Sciatic nerve (tissue), 2 donors: ENCODE measurements around the gene SDK1. TPM values are rescaled to one million over a fixed set of nuclear protein-coding genes. Genes with fewer than 3 reads are reported as not detected.

ENCODE experiments used
- ATAC-seq: fragments of 200-7000 bp; cut with Tn5 transposase; one replicate; pipeline ENCODE4 v1.9.1; 2020; ENCODE audit warnings: mild to moderate bottlenecking, moderate library complexity
- DNase-seq: peaks from one replicate; pipeline ENCODE4 v3.0.0-alpha.2; 2020; ENCODE audit warnings: low spot score
- intact Hi-C: fragments of 100-400 bp; cut with DNase I; formaldehyde crosslinking; loops from one replicate; pipeline ENCODE4 v1.14.2; 2022
- total RNA-seq: library from RNA; stranded (reverse); fragmentation: NEBNext Ultra II Directional; extraction: Animal tissue kit (Norgen Biotek cat#: 25700); gene quantifications from one replicate; pipeline ENCODE4 v1.2.1, GENCODE V29; 2021
- donor health status: DM: no; HTN: no; CAD: no.
- donor health status: DM: no; HTN: no; CAD: no.

Gene SDK1
- total RNA-seq, 1 donor from 2014 or later: 11.2 TPM

DNA sequence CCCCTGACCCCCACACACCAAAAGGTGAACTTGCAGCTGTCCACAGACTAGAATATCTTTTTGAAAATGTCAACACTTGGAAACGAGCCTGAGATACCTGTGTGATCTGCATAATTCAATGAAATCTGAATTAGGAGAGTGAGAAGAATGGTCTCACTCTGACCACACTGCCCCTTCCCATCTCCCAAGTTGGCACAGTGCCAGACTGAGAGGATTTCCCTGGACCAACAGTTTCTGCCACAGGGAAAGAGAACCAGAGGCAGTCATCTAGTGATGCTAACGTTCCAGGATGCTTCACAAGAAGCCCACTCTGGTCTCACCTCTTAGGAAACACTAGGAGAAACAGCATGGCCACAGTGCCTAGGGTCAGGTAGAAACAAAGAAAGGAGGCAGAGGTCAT lies 479.0 kb downstream of the SDK1 start:
- ATAC-seq: no peak
- no peak for DNase-seq
- intact Hi-C loops: no loop called here

DNA sequence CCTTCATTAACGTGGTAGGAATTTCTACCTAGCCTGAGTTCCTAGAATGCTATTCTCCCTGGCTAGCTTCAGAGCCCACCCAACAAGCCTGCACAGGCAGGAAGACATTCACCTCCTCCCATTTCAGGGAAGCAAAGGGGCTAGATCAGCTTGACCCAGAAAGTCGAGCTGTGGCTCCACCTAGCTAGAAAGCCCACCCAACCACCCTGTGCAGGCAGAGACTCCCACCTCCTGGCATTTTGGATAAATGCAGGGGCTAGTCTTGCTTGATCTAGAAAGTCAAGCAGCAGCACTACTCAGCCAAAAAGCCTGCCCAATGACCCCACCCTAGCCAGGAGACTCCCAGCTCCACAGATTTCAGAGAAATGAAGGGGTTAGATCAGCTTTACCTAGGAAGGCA lies 479.5 kb downstream of the SDK1 start:
- DNase-seq: no peak

DNA sequence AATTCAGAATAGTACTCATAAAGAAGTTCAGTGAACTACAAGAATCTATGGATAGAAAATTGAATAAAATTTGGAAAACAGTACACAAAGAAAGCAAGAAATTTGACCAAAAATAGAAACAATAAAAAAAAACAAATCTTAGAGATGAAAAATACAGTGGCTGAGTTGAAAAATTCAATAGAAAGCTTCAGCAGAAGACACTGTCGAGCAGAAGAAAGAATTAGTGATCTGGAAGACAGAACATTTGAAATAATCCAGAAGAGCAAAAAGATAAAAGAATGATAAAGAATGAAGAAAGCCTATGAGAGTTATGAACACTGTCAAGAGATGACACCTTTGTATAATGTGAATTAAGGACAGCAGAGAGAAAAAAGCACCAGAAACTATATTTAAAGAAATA lies 480.6 kb downstream of the SDK1 start:
- intact Hi-C loops: no loop called here
- DNase-seq: no peak
- no peak for ATAC-seq

More for the DNA sequence above, 479.5 kb downstream of the SDK1 start:
- intact Hi-C loops: no loop called here
- ATAC-seq: no peak

DNA sequence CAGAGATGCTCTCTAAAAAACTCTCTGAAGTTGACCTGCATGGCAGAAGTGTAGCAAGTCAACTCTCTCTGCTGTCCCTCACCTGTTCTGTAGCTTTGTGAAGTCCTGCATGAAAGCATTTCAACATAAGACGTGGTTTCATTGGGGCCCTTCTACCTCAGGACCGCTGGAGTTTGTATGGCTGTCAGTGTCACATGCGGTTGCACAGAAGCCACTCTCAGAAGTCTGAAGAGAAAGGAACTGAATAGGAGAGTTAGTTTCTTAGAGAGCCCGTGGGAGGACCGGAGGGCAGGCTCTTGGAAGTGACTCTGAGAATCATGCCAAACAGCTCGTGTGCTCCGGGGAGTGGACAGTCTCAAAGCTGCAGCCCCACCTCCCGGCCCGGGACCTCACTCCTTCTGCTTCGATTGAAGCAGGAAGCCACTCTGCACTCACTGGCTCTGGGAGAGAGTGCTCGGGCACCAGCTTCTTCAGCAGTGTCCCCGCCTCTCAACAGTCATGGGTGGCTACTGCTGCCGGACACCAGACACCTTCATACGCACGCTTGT lies 486.7 kb downstream of the SDK1 start:
- intact Hi-C loops: no loop called here
- DNase-seq (no peak), ATAC-seq (peak; percentile 56)

DNA sequence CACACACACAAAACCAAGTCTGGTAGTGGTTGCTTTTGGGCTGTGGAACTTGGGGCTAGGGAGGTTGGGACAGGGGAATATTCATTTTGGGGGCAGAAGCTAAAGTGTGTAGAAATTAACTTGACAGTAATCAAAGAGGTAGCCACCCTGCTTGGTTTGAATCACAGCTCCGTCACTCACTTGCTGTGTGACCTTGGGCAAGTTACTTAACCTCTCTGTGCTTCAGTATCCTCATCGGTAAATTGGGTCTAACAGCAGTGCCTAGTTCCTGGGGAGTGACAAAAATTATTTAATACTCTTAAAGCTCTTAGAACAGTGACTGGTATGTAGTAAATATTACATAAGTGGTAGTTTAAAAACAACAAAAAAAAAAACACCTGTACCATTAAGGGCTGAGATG lies 489.8 kb downstream of the SDK1 start:
- ATAC-seq (no peak), DNase-seq (no peak)
- intact Hi-C loops: no loop called here

DNA sequence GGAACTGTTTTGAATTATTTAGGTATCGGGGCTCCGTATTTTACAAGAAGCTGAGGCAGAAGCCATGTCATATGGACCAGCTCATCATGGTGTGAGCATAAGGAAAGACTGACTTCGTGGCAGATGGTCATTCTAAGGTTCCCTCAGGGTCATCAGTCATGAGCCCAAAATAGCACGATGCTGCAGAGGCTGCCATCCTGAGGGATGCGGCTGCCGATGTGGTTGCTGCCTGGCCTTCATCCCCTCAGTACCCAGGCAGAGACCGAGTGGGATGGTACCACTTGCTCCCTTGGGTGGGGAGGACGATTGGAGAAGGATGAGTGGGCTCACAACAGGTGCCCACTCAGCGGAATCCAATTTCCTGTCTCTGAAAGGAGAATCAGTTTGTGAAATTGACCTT lies 490.3 kb downstream of the SDK1 start:
- no peak for DNase-seq
- intact Hi-C loops: no loop called here
- no peak for ATAC-seq

DNA sequence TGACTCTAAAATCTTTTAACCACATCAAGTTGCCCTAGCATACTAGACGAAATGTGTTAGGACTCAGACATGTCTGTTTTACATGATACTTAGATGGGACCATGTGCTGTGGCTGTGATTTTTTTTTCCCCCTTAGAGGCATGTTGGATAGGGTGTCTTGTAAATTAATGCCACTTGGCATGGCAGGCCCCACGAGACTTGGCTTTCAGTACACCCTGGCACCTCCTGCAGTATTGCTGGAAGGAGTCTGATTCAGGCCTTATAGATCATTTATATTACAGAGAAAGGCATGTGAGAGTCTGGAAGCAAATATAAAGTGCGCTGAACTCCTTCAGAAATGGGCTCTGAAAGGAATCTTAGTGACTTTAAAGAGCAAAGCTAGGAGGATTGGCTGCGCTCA lies 494.1 kb downstream of the SDK1 start:
- intact Hi-C loops: no loop called here
- DNase-seq (no peak), ATAC-seq (no peak)

DNA sequence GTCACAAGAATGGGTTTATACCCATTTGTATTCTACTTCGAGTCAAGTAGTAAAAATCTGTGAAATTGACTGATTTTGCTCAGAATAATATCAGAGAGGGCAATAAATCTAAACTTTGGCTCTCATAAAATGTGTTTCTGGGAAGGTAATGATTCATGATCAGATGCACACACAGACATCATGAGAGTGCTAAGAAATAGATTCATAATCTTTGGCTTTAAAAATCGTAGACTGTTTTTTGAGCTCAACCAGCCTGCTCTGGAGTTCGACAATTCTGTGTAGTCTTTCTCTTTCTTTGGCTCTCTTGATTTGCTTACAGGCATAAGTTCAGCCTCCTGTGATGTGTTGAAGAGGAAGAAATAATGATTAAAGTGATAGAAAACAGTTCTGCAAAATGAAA lies 494.7 kb downstream of the SDK1 start:
- no peak for ATAC-seq
- intact Hi-C loops: no loop called here
- DNase-seq: no peak

DNA sequence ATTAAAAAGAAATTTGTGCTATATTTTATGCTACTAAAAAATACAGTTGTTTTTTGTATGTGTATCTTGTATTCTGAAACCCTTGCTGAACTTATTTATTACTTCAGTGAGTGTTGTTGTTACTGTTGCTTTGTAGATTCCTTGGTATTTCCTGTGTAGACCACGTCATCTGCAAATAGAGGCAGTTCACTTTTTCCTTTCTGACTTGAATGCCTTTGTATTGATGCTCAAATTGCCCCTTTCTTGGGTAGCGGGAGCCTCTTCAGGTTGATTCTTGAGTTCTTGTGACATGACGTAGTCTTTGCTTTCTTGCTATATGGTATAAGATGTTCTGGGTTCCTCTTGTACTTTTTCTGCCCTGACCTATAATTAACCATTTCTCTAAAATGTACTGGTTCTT lies 504.1 kb downstream of the SDK1 start:
- no peak for ATAC-seq
- DNase-seq: no peak
- intact Hi-C loops: no loop called here

DNA sequence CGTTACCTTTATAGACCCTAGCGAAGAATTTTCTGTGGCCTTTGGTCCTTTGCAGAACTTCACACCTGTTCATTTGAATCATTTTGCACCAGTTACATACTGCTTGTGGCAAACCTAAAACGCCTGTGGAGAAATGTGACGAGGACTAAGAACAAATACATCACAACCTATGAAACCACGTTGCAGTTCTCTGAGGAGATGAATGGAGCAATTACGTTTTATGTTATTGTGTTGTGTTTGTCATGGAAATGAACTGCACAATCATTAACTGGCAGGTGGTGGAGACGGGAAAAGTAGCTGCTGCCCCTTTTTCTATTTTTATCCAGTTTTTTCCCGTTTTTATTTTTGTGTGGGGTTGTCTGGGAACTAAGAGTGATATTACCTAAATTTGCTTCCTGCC lies 505.5 kb downstream of the SDK1 start:
- no peak for ATAC-seq
- no peak for DNase-seq
- intact Hi-C loops: no loop called here

DNA sequence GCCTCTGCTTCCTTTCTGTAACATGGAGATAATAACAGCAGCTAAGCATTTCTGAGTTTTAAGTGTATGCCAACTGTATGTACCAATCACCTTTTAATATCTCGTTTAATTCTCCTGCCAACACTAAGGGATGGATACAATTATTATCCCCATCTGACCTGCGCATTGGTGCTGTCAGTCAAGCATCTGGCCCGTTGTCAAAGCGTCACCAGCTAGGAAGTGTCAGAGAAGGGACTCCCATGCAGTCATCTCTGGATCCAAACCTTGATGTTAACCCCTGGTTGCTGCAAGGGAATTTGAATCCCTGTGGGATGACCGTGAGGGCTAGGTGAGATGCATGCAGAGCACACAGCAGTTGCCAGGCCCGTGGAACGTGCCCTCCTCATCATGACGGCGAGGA lies 506.8 kb downstream of the SDK1 start:
- intact Hi-C loops: no loop called here
- no peak for DNase-seq
- ATAC-seq: no peak

DNA sequence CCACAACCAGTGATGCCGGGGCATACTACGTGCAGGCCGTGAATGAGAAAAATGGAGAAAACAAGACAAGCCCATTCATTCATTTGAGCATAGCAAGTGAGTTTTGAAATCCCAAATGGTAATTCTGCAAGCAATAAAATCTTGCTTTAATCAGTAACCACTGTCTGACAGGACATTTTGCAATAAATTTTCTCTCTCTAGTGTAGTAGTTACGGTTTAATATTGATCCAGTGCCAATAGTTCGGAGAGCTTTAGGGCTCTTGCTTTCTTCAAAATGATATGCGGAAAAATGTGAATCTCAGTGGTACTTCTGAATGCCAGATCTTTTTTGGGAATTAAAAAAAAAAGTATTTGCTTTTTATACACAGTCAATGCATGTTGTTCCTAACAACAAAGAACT lies 520.4 kb downstream of the SDK1 start:
- ATAC-seq (no peak), DNase-seq (no peak)
- intact Hi-C loops: no loop called here

DNA sequence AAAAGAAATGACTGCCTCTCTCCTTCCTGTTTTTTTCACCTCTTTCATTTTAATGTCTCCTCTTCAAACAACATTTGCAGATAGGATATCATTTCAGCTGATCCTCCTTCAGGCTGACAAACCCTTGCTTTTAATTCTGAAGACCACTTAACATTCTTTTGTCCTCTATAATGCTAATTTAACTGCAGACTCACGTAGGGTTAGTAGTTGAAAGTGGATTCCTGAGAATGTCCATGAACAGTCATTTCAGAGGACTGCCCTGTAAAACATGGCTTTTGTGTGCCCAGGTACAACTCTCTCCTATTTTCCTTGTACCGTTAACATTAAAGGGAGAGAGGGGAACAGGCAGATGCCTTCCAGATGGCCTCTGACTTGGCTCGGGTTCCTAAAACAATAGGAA lies 524.4 kb downstream of the SDK1 start:
- intact Hi-C loops: no loop called here
- DNase-seq (no peak), ATAC-seq (no peak)

DNA sequence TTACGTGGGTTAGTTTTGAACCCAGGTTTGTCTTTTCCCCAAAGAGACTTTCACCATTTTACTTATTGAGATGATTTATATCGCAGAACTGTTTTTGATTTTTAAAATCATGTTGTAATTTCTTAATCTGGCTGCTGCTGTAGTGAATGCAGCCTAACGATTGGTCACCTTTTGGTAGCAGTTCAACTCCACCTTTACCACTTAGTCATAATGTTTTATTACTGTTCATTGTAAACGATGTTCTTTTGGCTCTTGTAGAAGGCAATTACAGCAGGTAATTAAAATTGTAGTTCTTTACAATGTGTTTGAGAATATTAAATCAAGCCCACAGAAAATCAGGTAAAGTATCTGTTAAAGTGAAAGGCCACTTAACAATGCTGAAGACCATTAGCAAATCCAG lies 531.1 kb downstream of the SDK1 start:
- no peak for ATAC-seq
- intact Hi-C loops: no loop called here
- no peak for DNase-seq

DNA sequence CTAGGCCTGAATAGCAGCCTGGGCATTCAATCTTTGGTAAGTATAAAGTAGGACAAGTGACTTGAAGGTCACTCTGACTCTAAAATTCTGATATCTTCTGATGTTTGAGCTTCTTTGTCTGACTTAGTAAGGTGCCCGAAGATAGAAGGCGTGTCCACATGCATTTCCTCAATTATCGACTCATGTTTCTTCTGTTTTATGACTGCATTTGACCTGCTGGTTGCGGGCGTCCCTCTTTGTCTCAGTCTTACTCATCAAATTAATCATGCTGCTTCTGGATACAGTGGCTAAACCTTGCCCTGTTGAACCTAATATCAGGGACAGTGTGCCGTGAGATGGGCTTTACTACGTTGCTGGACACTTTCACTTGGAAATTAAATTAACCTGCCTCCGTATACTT lies 534.1 kb downstream of the SDK1 start:
- ATAC-seq: no peak
- intact Hi-C loops: no loop called here

DNA sequence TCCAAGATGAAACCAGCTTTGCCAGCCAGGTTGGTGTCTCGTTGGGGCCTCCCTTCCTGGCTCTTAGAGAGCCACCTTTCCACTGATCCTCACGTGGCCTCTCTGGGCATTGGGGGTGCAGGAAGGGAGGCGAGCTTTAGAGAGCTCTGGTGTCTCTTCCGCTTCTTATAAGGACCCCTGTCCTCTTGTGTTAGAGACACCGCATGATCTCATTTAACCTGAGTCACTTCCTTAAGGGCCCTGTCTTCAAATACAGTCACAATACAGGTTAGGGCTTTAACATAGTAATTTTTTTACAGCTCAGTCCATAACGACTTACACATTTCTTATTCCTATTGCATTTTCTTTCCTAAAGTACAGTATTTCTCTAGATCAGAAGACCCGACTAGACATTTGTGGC lies 535.8 kb downstream of the SDK1 start:
- no peak for ATAC-seq
- intact Hi-C loops: no loop called here
- DNase-seq: no peak

More for the DNA sequence above, 534.1 kb downstream of the SDK1 start:
- DNase-seq: no peak

DNA sequence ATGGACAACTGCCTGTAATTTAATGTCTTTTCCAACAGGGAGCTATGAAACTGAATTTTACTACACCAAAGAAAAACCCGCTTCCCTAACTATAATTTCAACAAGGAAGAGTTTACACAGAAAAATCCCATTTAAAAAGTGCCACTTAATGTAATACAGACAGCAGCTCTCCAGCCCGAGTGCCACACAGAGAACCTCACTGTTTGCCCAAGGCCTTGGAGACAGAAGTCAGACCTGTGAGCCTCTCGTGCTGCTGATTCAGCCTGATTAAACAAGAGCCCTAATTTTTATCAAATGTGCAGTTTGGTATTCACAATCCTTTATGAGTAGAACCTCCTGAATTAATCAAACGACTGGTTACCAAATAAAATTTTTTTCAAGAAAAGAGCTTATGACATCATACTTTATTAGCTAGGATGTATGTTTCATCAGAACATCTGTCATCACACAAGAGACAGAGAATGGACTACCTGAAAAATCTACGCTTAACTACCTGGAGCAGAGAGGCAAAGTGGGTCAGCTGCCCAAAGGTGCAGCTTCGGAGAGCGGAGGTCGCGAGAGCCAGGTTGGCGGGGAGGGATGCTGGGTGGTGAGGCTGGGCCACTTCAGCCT lies 543.6 kb downstream of the SDK1 start:
- DNase-seq (no peak), ATAC-seq (no peak)
- intact Hi-C loops: no loop called here

DNA sequence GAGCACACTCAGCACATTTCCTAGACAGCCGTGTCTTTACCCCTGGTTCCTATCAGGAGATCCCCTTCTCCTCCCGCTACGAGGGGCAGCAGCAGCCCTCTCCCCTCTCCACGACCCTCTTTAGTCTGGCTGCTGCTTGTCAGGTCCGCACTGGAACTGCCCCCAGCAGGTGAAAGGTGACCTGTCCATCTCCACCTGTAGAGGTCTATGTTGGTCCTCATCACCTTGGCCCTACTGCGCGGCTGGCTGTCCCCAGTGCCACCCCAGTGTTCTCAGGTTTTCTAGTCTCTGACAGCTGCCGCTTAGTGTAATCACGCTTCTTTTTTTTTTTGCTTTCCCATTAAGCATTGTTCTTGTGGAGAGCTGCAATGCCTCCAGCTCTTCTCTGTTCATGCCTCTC lies 545.7 kb downstream of the SDK1 start:
- no peak for DNase-seq

DNA sequence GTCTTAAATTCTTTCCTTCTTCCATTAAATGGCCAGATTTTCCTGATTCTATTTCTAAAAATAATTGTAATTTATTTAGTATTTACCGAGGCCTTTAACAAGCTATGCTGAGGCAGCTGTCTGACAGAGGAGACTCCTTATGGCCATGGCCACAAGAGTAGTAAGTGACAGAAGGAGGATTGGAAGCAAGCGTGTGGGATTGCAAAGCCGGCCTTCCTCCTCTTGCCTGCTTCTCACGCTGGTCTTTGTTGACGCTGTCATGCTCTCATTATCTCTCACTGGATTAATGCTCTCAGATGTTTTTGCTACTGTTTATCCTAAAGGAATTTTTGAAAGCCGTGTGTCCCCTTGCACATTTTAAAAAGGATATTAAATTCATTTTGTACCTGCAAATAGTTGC lies 546.3 kb downstream of the SDK1 start:
- DNase-seq (no peak), ATAC-seq (no peak)
- intact Hi-C loops: no loop called here

More for the DNA sequence above, 545.7 kb downstream of the SDK1 start:
- intact Hi-C loops: no loop called here
- no peak for ATAC-seq

DNA sequence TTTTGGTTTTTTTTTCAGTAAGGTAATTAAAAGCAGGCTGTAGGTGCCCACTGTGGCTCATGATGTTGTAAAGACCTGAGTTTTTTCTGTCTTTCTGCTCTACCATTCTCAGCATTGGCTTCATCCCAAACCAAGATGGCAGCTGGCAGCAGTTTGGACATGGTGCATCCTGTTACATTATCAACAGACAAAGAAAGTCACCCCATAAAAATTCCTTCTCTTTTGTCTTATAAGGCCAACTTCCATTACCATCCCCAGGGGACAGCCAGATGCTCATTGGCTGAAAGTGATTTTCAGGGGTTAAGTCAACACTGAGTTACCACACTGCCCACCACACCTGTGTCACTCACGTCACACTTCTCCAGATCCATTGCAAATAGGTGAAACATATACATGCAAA lies 558.4 kb downstream of the SDK1 start:
- intact Hi-C loops: no loop called here
- DNase-seq: no peak
- no peak for ATAC-seq

DNA sequence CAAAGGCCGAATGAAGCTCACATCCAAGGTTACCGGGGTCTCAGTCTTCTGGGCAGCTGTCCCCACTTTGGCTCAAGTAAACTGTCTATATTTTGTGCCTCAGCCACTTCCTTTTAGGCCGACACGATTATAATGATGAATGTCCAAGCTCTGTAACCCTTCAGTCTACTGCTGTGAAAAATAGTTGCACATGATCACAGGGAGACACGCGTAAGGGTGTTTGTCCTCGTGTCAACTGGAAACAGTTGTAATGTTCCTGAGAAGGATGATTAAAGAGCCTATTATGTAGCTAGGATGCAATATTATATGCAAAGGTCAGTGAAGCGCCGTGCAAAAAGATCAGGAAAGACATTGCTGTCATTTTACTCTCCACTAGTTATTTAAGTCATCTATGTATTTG lies 559.9 kb downstream of the SDK1 start:
- intact Hi-C loops: no loop called here
- ATAC-seq: no peak
- no peak for DNase-seq

DNA sequence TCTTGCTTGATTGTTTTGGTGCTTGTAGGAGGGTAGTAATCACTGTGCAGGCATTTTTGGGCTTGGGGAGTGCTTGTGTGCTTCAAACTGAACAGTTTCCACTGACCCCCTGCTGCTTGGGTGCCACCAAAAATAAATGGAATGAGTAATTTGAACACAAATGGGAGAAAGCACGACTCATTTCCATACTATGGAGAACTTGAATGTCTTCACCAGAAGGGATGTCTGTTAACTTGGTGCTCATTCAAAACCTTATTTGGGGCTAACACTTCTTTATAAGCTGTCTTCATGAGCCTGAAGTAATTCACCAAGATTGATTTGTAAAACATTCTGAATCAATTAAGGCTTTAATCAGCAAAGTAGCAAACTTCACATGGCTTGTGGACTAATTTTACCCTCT lies 560.3 kb downstream of the SDK1 start:
- ATAC-seq (no peak), DNase-seq (no peak)
- intact Hi-C loops: no loop called here
